AG10803 (cell line): ENCODE measurements around the gene PDE12.

Source experiments
- DNase-seq: peaks from one replicate; pipeline ENCODE4 v3.0.0; 2010; ENCODE audit warnings: low read depth
- H3K4me3 ChIP-seq: 2 replicates; pipeline ENCODE4 v1.5.1; 2011; ENCODE audit warnings: mild to moderate bottlenecking, low read length, control low read depth
- CTCF ChIP-seq: conservative IDR thresholded peaks from 2 replicates; pipeline ENCODE4 v1.5.1; 2011; ENCODE audit warnings: mild to moderate bottlenecking, low read length, control low read depth, inconsistent platforms

The PDE12 gene

GRCh38 chr3:57587905-57588304 lies 31.8 kb downstream of the PDE12 start:
- no peak for TF ChIP-seq CTCF
- DNase-seq: no peak
- no peak overlapping the region for H3K4me3 ChIP-seq

GRCh38 chr3:57592306-57592705 lies 36.2 kb downstream of the PDE12 start:
- no peak for DNase-seq
- no peak for TF ChIP-seq CTCF
- peak overlapping the region; percentile 99; the same call in 1 of the 2 replicates for H3K4me3 ChIP-seq

GRCh38 chr3:57594144-57594543 lies 38.1 kb downstream of the PDE12 start:
- no peak for TF ChIP-seq CTCF
- H3K4me3 ChIP-seq: peak overlapping the region; percentile 99
- DNase-seq: no peak

- DNase-seq: no peak
- peak overlapping the region; percentile 99 for H3K4me3 ChIP-seq
Observed at GRCh38 chr3:57594576-57594975, 38.5 kb downstream of the PDE12 start.

GRCh38 chr3:57596495-57597126 lies 40.5 kb downstream of the PDE12 start:
- peak overlapping the region; percentile 99 for H3K4me3 ChIP-seq
- DNase-seq: peak; percentile 98
- no peak for TF ChIP-seq CTCF

More at GRCh38 chr3:57594576-57594975, 38.5 kb downstream of the PDE12 start:
- TF ChIP-seq CTCF: no peak

GRCh38 chr3:57597127-57597923 lies 41.3 kb downstream of the PDE12 start, which contains the start of gene ARF4:
TSS of gene ARF4 (minus strand) at chr3:57597344. CDS start at chr3:57597140, 204 bp downstream.
- DNase-seq: peak; percentile 99
- peak within 1 kb of the TSS; percentile 99 for H3K4me3 ChIP-seq
- peak; percentile 29 for TF ChIP-seq CTCF
